ENCODE measurements around the gene FHOD3. TPM values are rescaled to one million over a fixed set of nuclear protein-coding genes. Genes with fewer than 3 reads are reported as not detected.

FHOD3 gene
- total RNA-seq, 1 experiment from 2014 or later = 10.6 TPM

- no peaks in the 10 kb centered on the region for H4K20me1 ChIP-seq (ENCODE audit: insufficient read depth)
- no peaks in the 10 kb centered on the region for H3K9me3 ChIP-seq (ENCODE audit: insufficient read depth, low read depth)
- no peaks in the 10 kb centered on the region for H3F3A ChIP-seq (ENCODE audit: insufficient read depth, low read depth)
- no peaks in the 10 kb centered on the region for H3K36me3 ChIP-seq (ENCODE audit: low read depth)
- no peak overlapping the region for H3K4me3 ChIP-seq
- POLR2A ChIA-PET (ENCODE audit: unreplicated experiment) = interaction anchor here (0.5 kb wide), 1 partner anchor 345 kb away, joined by 4 read pairs; no protein-coding TSS in a partner anchor
- BruUV-seq (replicated peaks) = no TSS peak
- CTCF ChIA-PET = no interaction called here
- H3K27me3 ChIP-seq (ENCODE audit: insufficient read depth, low read depth) = no peaks in the 10 kb centered on the region
- TF ChIP-seq EZH2 (IDR thresholded peaks at IDR 0.05; ENCODE audit: low read depth) = no peak
- no peak for DNase-seq
- intact Hi-C loops (cut with micrococcal nuclease; ENCODE audit: unreplicated experiment) = loop anchor here (5.0 kb wide), 1 partner anchor 91 kb away; no protein-coding TSS in a partner anchor
- no peaks in the 10 kb centered on the region for H3K79me2 ChIP-seq (ENCODE audit: low read depth)
- no peaks in the 10 kb centered on the region for H3K9me2 ChIP-seq (ENCODE audit: insufficient read depth)
- H3K27ac ChIP-seq = no peak overlapping the region
- H3K4me2 ChIP-seq = no peak overlapping the region
- 0 out of 2 replicates have a peak, but pooled peaks cover 5% of the 10 kb centered on the region for H3K4me1 ChIP-seq (replicated peaks; ENCODE audit: insufficient read depth)
- no peak overlapping the region for H2AFZ ChIP-seq
Observed at GRCh38 chr18:36533446-36534153, 236.1 kb downstream of the FHOD3 start.

- Histone ChIP-seq H3K9me2 (ENCODE audit: insufficient read depth) (no peaks in the 10 kb centered on the region), H3K79me2 (ENCODE audit: low read depth) (no peaks in the 10 kb centered on the region), H3K4me1 (replicated peaks; ENCODE audit: insufficient read depth) (0 out of 2 replicates have a peak, but pooled peaks cover 5% of the 10 kb centered on the region), H3K27ac (no peak overlapping the region), H3K9me3 (ENCODE audit: insufficient read depth, low read depth) (no peaks in the 10 kb centered on the region), H3K36me3 (ENCODE audit: low read depth) (no peaks in the 10 kb centered on the region), H3K4me2 (no peak overlapping the region), H3K27me3 (ENCODE audit: insufficient read depth, low read depth) (no peaks in the 10 kb centered on the region), H4K20me1 (ENCODE audit: insufficient read depth) (no peaks in the 10 kb centered on the region), H3K4me3 (no peak overlapping the region), H2AFZ (no peak overlapping the region), H3F3A (ENCODE audit: insufficient read depth, low read depth) (no peaks in the 10 kb centered on the region)
- TF ChIP-seq CTCF (conservative IDR thresholded peaks at IDR 0.05) (no peak), EZH2 (IDR thresholded peaks at IDR 0.05; ENCODE audit: low read depth) (no peak)
- ChIA-PET CTCF (no interaction called here), POLR2A (ENCODE audit: unreplicated experiment) (interaction anchor here (0.5 kb wide), 1 partner anchor 346 kb away, joined by 4 read pairs; no protein-coding TSS in a partner anchor)
- BruUV-seq (replicated peaks) = no TSS peak
- no peak for DNase-seq
- intact Hi-C loops (cut with micrococcal nuclease; ENCODE audit: unreplicated experiment) = loop anchor here (5.0 kb wide), 1 partner anchor 92 kb away; no protein-coding TSS in a partner anchor
Observed at GRCh38 chr18:36534154-36534688, 236.7 kb downstream of the FHOD3 start.

GRCh38 chr18:36535202-36535935 lies 237.9 kb downstream of the FHOD3 start:
- Histone ChIP-seq H3K36me3 (ENCODE audit: low read depth) (no peaks in the 10 kb centered on the region), H3K27me3 (ENCODE audit: insufficient read depth, low read depth) (no peaks in the 10 kb centered on the region), H3K27ac (no peak overlapping the region), H3K9me3 (ENCODE audit: insufficient read depth, low read depth) (no peaks in the 10 kb centered on the region), H3K9me2 (ENCODE audit: insufficient read depth) (no peaks in the 10 kb centered on the region), H2AFZ (no peak overlapping the region), H3K4me1 (replicated peaks; ENCODE audit: insufficient read depth) (0 out of 2 replicates have a peak, but pooled peaks cover 5% of the 10 kb centered on the region), H3K79me2 (ENCODE audit: low read depth) (no peaks in the 10 kb centered on the region), H3K4me3 (no peak overlapping the region), H3K4me2 (no peak overlapping the region), H3F3A (ENCODE audit: insufficient read depth, low read depth) (no peaks in the 10 kb centered on the region), H4K20me1 (ENCODE audit: insufficient read depth) (no peaks in the 10 kb centered on the region)
- TF ChIP-seq CTCF (conservative IDR thresholded peaks at IDR 0.05) = no peak
- no peak for TF ChIP-seq EZH2 (IDR thresholded peaks at IDR 0.05; ENCODE audit: low read depth)
- POLR2A ChIA-PET (ENCODE audit: unreplicated experiment) = no interaction called here
- DNase-seq = no peak
- BruUV-seq (replicated peaks) = no TSS peak
- intact Hi-C loops (cut with micrococcal nuclease; ENCODE audit: unreplicated experiment) = no loop called here
- CTCF ChIA-PET = no interaction called here

Measured in PC-9 (cell line).